Neural progenitor cell (in vitro differentiated cells): ENCODE measurements around the gene GBP6.

Source experiments
- CTCF ChIP-seq: fragments of 200-600 bp; sonication (generic); IDR thresholded peaks from 2 replicates; pipeline ENCODE4 v1.5.1; 2017; ENCODE audit warnings: antibody characterized with exemption, mild to moderate bottlenecking
- EZH2 ChIP-seq: fragments of 200-600 bp; sonication (generic); IDR thresholded peaks from 2 replicates; pipeline ENCODE4 v1.6.1; 2017; ENCODE audit warnings: antibody characterized with exemption, mild to moderate bottlenecking, moderate library complexity

GRCh38 chr1:89339039-89339438, 24.8 kb upstream of the GBP6 start:
- no peak for TF ChIP-seq CTCF
- no peak for TF ChIP-seq EZH2
